Adrenal gland (tissue), 12 donors: ENCODE data around the gene TSC22D4. TPM values are rescaled to one million over a fixed set of nuclear protein-coding genes. Genes with fewer than 3 reads are reported as not detected.

Experiments
- DNase-seq, 7 donors: peaks; one replicate each; pipeline ENCODE4 v3.0.0-alpha.2; 2019 to 2020
- H3K27ac ChIP-seq, 5 donors: fragments of 200-600 bp; sonication (generic) in 4 of 5; 1 replicate in 3 of 5; 2 replicates in 2 of 5; pipeline versions ENCODE4 v1.5.1 to v1.8.0; 2016 to 2020; ENCODE audit warnings: mild to moderate bottlenecking in 1 of 5
- H3K27me3 ChIP-seq: fragments of 200-600 bp; 2 replicates; pipeline ENCODE4 v1.8.0; 2021
- H3K36me3 ChIP-seq, 2 donors: fragments of 200-600 bp; replicated peaks in 1 of 2; 1 replicate in 1 of 2; 2 replicates in 1 of 2; pipeline versions ENCODE4 v1.5.1 to v1.8.0; 2018 to 2022
- H3K4me1 ChIP-seq, 2 donors: fragments of 200-600 bp; replicated peaks in 1 of 2; 1 replicate in 1 of 2; 2 replicates in 1 of 2; pipeline versions ENCODE4 v1.5.1 to v1.8.0; 2018 to 2021
- H3K4me3 ChIP-seq, 4 donors: fragments of 200-600 bp; sonication (generic) in 3 of 4; one replicate each; pipeline ENCODE4 v1.5.1; 2016 to 2018
- H3K9me3 ChIP-seq, 3 donors: fragments of 200-600 bp; sonication (generic) in 1 of 3; replicated peaks in 1 of 3; 1 replicate in 2 of 3; 2 replicates in 1 of 3; pipeline versions ENCODE4 v1.5.1 to v1.8.0; 2016 to 2021
- CTCF ChIP-seq, 6 experiments: fragments of 450-650 bp in 4 of 6; fragments of 200-600 bp in 2 of 6; sonication (generic) in 1 of 6; IDR thresholded peaks; 1 replicate in 5 of 6; 2 replicates in 1 of 6; pipeline versions ENCODE4 v1.5.1 to v1.8.0; 2016 to 2021; ENCODE audit warnings: antibody characterized with exemption in 6 of 6, mild to moderate bottlenecking in 2 of 6, moderate library complexity in 1 of 6
- POLR2A ChIP-seq, 2 donors: fragments of 450-650 bp; IDR thresholded peaks; one replicate each; pipeline ENCODE4 v1.6.1; 2017; ENCODE audit warnings: antibody characterized with exemption in 2 of 2, mild to moderate bottlenecking in 2 of 2, moderate library complexity in 1 of 2
- WGBS, 4 donors: extraction: QIAGEN DNeasy Blood & Tissue Kit in 2 of 4; methylation state at CpG; one replicate each; pipeline versions ENCODE4 v1.1.5 to v1.1.7; 2013 to 2017; 5-methylcytosine and 5-hydroxymethylcytosine counted together
- intact Hi-C, 2 donors: fragments of 100-400 bp; cut with DNase I; formaldehyde crosslinking; loops; one replicate each; pipeline versions ENCODE4 v1.14.1 to v1.15.0; 2022 to 2023
- polyA plus RNA-seq, 3 donors: library from polyadenylated mRNA; stranded (reverse); fragments of 200-250 nt in 2 of 3; fragments of 350-450 nt in 1 of 3; fragmentation: Illumina TruSeq in 1 of 3; extraction: RNeasy Lipid Tissue Mini Kit (QIAGEN cat#74804) in 1 of 3; gene quantifications; one replicate each; pipeline ENCODE4 v1.2.3, GENCODE V29; 2013 to 2014
- total RNA-seq, 9 donors: library from RNA; depleted of rRNA in 4 of 9; stranded (reverse); fragments of >200 nt in 4 of 9; fragments of 120-200 nt in 1 of 9; fragmentation: NEBNext Ultra II Directional in 1 of 9; extraction: Animal tissue kit (Norgen Biotek cat#: 25700) in 1 of 9; gene quantifications; one replicate each; pipeline versions ENCODE4 v1.1.0 to v1.2.4, GENCODE V29; 2013 to 2023
- donor health status: healthy with polysubstance abuse.
- donor health status: Bipolar disorder and iron deficiency.
- donor health status: DM: yes; HTN: yes; CAD: no.
- donor health status: DM: no; HTN: no; CAD: no.
- donor health status: DM: no; HTN: no; CAD: no.
- donor health status: DM: yes; HTN: yes; CAD: no.

Gene TSC22D4
- total and polyA plus RNA-seq, 12 donors = 11.2 to 96.1 (median 60.7) TPM

GRCh38 chr7:100465702-100466311 lies 13.2 kb downstream of the TSC22D4 start:
- peak overlapping the region in 1 of 4 donors; percentile 15 for H3K4me3 ChIP-seq
- H3K36me3 ChIP-seq = peaks cover 0 to 25% of the 10 kb centered on the region in 2 donors
- no peaks in the 10 kb centered on the region for H3K27me3 ChIP-seq
- peak overlapping the region in 3 of 5 donors; percentile 49 to 74 (median 51) for H3K27ac ChIP-seq
- peaks cover 17 to 19% of the 10 kb centered on the region in 2 donors for H3K4me1 ChIP-seq
- 3 to 27% (median 11%) methylated on average over 3 to 17 of the region's 17 CpGs for WGBS, 4 donors
- TF ChIP-seq CTCF (IDR thresholded peaks at IDR 0.05) (peak; percentile 57 to 73 (median 68)), POLR2A (IDR thresholded peaks at IDR 0.05) (no peak)
- peak; percentile 82 to 90 (median 87) for DNase-seq
- intact Hi-C loops = loop anchor here (5.0 kb wide), 3 partner anchors 96 to 221 kb away; no protein-coding TSS in a partner anchor
- H3K9me3 ChIP-seq = no peaks in the 10 kb centered on the region

GRCh38 chr7:100465299-100465698 lies 13.7 kb downstream of the TSC22D4 start:
- no peaks in the 10 kb centered on the region for H3K27me3 ChIP-seq
- no peak for TF ChIP-seq POLR2A (IDR thresholded peaks at IDR 0.05)
- TF ChIP-seq CTCF (IDR thresholded peaks at IDR 0.05) = no peak
- peaks cover 17 to 19% of the 10 kb centered on the region in 2 donors for H3K4me1 ChIP-seq
- WGBS, 4 donors = 66 to 73% (median 68%) methylated on average over 8 of the region's 8 CpGs
- H3K36me3 ChIP-seq = peaks cover 0 to 22% of the 10 kb centered on the region in 2 donors
- DNase-seq = no peak
- H3K4me3 ChIP-seq = no peak overlapping the region
- intact Hi-C loops = loop anchor here (5.0 kb wide), 3 partner anchors 97 to 222 kb away; no protein-coding TSS in a partner anchor
- no peaks in the 10 kb centered on the region for H3K9me3 ChIP-seq
- peak overlapping the region in 1 of 5 donors; percentile 49 for H3K27ac ChIP-seq

GRCh38 chr7:100464791-100465190 lies 14.2 kb downstream of the TSC22D4 start:
- no peaks in the 10 kb centered on the region for H3K27me3 ChIP-seq
- peaks cover 17 to 19% of the 10 kb centered on the region in 2 donors for H3K4me1 ChIP-seq
- 92 to 97% (median 94%) methylated on average over 2 of the region's 2 CpGs for WGBS, 4 donors
- no peak overlapping the region for H3K4me3 ChIP-seq
- no peak for DNase-seq
- TF ChIP-seq CTCF (IDR thresholded peaks at IDR 0.05) (no peak), POLR2A (IDR thresholded peaks at IDR 0.05) (no peak)
- intact Hi-C loops = loop anchor here (5.0 kb wide), 3 partner anchors 98 to 223 kb away; no protein-coding TSS in a partner anchor
- H3K9me3 ChIP-seq = no peaks in the 10 kb centered on the region
- peaks cover 0 to 21% of the 10 kb centered on the region in 2 donors for H3K36me3 ChIP-seq
- no peak overlapping the region for H3K27ac ChIP-seq

DNA sequence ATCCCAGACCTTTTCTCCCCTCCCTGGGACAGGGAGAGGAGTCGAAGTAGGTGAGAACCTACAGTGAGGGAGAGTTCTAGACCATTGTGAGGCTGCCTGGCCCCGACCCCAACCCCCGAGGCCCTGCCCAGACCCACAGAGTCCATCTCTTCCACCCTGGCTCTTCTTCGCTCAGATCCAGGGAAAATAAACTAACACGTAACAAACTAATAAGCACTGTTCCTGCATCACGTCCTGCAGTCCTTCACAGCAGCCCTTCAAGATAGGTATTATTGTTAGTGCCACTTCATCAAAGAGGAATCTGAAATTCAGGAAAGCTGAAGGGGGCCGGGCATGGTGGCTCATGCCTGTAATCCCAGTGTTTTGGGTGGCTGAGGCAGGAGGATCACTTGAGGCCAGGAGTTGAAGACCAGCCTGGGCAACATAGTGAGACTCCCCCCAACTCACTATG lies 14.8 kb downstream of the TSC22D4 start, which contains the start of gene SPACDR:
TSS of gene SPACDR (minus strand) at position 51 of the 451 bp plus-strand sequence. CDS start 235 bp downstream, outside the sequence.
- Histone ChIP-seq H3K9me3 (no peaks in the 10 kb centered on the region), H3K36me3 (peaks cover 0 to 21% of the 10 kb centered on the region in 2 donors), H3K27me3 (no peaks in the 10 kb centered on the region), H3K4me1 (peaks cover 12 to 15% of the 10 kb centered on the region in 2 donors), H3K4me3 (no peak within 1 kb of the TSS), H3K27ac (peak within 1 kb of the TSS in 3 of 5 donors; percentile 44 to 75 (median 48))
- no peak for DNase-seq
- intact Hi-C loops = no loop called here
- TF ChIP-seq CTCF (IDR thresholded peaks at IDR 0.05) (no peak), POLR2A (IDR thresholded peaks at IDR 0.05) (no peak)
- 79 to 90% (median 84%) methylated on average over 7 of the region's 7 CpGs for WGBS, 4 donors
